ENCODE data around the gene ANAPC7. TPM values are rescaled to one million over a fixed set of nuclear protein-coding genes. Genes with fewer than 3 reads are reported as not detected.

The ANAPC7 gene
- total and polyA plus RNA-seq, 2 of the 13 experiments (the other 11 are each of a cell fraction or from before 2014, with no cell fraction given): 40.0 to 69.1 TPM

- Histone ChIP-seq H3K27me3 (ENCODE audit: control insufficient read depth in 1 of 2, insufficient read depth in 2 of 2, low read length in 2 of 2) (no peaks in the 10 kb centered on the region), H3K27ac (ENCODE audit: extremely low read length, insufficient read depth, low read length) (no peak overlapping the region), H3K4me3 (replicated peaks in 1 of 3; ENCODE audit: insufficient read depth in 1 of 3, low read depth in 2 of 3, low read length in 3 of 3) (no peak overlapping the region), H3K9me3 (ENCODE audit: low read length) (no peaks in the 10 kb centered on the region), H3K9ac (ENCODE audit: insufficient read depth, low read depth, low read length) (no peak overlapping the region), H3K4me1 (ENCODE audit: insufficient read depth, low read length) (no peaks in the 10 kb centered on the region), H3K79me2 (ENCODE audit: insufficient read depth, low read length) (no peaks in the 10 kb centered on the region), H3K36me3 (replicated peaks in 1 of 2; ENCODE audit: control insufficient read depth in 1 of 2, insufficient read depth in 2 of 2, low read length in 2 of 2) (peaks cover 5 to 30% of the 10 kb centered on the region in 2 experiments), H2AFZ (ENCODE audit: low read length) (no peak overlapping the region), H3K4me2 (ENCODE audit: low read depth, low read length) (no peak overlapping the region), H4K20me1 (ENCODE audit: insufficient read depth, low read length) (no peaks in the 10 kb centered on the region)
- POLR2A ChIA-PET: no interaction called here
- DNase-seq (ENCODE audit: low spot score) (no peak), FAIRE-seq (no peak), ATAC-seq (no peak)
- BruUV-seq (replicated peaks): no TSS peak
- intact Hi-C loops (cut with micrococcal nuclease; ENCODE audit: unreplicated experiment) (no loop called here), in situ Hi-C loops (cut with HindIII; ENCODE audit: extremely low pct_ligation_motif_present, low pct_unique_long_range_greater_than_20kb) (no loop called here)
- CTCF ChIA-PET (ENCODE audit: low intra/inter-chr PET ratio, low total read pairs): no interaction called here
- 92% methylated on average over 3 of the region's 3 CpGs for WGBS (ENCODE audit: low lambda C conversion rate)
- TF ChIP-seq GTF2F1 (IDR thresholded peaks at IDR 0.05; ENCODE audit: low read length) (no peak), ZNF441 (CRISPR knock-in tag; IDR thresholded peaks at IDR 0.05; ENCODE audit: borderline replicate concordance) (no peak), SUZ12 (IDR thresholded peaks at IDR 0.05; ENCODE audit: low read depth, low read length) (no peak), HDAC1 (CRISPR knock-in tag; IDR thresholded peaks at IDR 0.05) (no peak), ZNF101 (CRISPR knock-in tag; IDR thresholded peaks at IDR 0.05; ENCODE audit: borderline replicate concordance, low read depth) (no peak), ERF (CRISPR knock-in tag; IDR thresholded peaks at IDR 0.05) (no peak), FOSL1 (CRISPR knock-in tag; IDR thresholded peaks at IDR 0.05; ENCODE audit: borderline replicate concordance) (no peak), ZNF780A (CRISPR knock-in tag; IDR thresholded peaks at IDR 0.05) (no peak), ZNF552 (CRISPR knock-in tag; IDR thresholded peaks at IDR 0.05; ENCODE audit: borderline replicate concordance) (no peak), SYNCRIP (IDR thresholded peaks at IDR 0.05; ENCODE audit: insufficient read depth, low read depth, low read length) (no peak), SAP130 (CRISPR knock-in tag; IDR thresholded peaks at IDR 0.05; ENCODE audit: low read depth) (no peak), U2AF2 (IDR thresholded peaks at IDR 0.05; ENCODE audit: low read depth, low read length) (no peak), MAF1 (CRISPR knock-in tag; IDR thresholded peaks at IDR 0.05; ENCODE audit: borderline replicate concordance) (no peak), YEATS2 (CRISPR knock-in tag; IDR thresholded peaks at IDR 0.05; ENCODE audit: borderline replicate concordance) (no peak), ELF1 (CRISPR knock-in tag; IDR thresholded peaks at IDR 0.05) (no peak)
- TF ChIP-seq, protein P1, sequence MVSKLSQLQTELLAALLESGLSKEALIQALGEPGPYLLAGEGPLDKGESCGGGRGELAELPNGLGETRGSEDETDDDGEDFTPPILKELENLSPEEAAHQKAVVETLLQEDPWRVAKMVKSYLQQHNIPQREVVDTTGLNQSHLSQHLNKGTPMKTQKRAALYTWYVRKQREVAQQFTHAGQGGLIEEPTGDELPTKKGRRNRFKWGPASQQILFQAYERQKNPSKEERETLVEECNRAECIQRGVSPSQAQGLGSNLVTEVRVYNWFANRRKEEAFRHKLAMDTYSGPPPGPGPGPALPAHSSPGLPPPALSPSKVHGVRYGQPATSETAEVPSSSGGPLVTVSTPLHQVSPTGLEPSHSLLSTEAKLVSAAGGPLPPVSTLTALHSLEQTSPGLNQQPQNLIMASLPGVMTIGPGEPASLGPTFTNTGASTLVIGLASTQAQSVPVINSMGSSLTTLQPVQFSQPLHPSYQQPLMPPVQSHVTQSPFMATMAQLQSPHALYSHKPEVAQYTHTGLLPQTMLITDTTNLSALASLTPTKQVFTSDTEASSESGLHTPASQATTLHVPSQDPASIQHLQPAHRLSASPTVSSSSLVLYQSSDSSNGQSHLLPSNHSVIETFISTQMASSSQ (IDR thresholded peaks at IDR 0.05; ENCODE audit: low read depth): no peak
- TF ChIP-seq, protein P1 (CRISPR knock-in tag; IDR thresholded peaks at IDR 0.05; ENCODE audit: borderline replicate concordance): no peak
- TF ChIP-seq, protein P2, sequence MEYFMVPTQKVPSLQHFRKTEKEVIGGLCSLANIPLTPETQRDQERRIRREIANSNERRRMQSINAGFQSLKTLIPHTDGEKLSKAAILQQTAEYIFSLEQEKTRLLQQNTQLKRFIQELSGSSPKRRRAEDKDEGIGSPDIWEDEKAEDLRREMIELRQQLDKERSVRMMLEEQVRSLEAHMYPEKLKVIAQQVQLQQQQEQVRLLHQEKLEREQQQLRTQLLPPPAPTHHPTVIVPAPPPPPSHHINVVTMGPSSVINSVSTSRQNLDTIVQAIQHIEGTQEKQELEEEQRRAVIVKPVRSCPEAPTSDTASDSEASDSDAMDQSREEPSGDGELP (IDR thresholded peaks at IDR 0.05; ENCODE audit: borderline replicate concordance, low read depth): no peak
These were observed 51.1 kb downstream of the ANAPC7 start for GRCh38 chr12:110352401-110352800.

Measured in HepG2 (cell line).